Gastrocnemius medialis (tissue), 4 donors: ENCODE measurements around the gene SLC13A5.

ENCODE experiments used
- POLR2A ChIP-seq, 2 donors: fragments of 450-650 bp; IDR thresholded peaks; one replicate each; pipeline ENCODE4 v1.6.1; 2017; ENCODE audit warnings: antibody characterized with exemption in 2 of 2, mild to moderate bottlenecking in 2 of 2, moderate library complexity in 2 of 2
- TF ChIP-seq, protein P1 (sequence below), 5 experiments: fragments of 450-650 bp in 3 of 5; fragments of 200-600 bp in 2 of 5; sonication (generic) in 2 of 5; IDR thresholded peaks in 4 of 5; conservative IDR thresholded peaks in 1 of 5; 1 replicate in 4 of 5; 2 replicates in 1 of 5; pipeline ENCODE4 v1.5.1; 2016 to 2019; ENCODE audit warnings: antibody characterized with exemption in 5 of 5, mild to moderate bottlenecking in 3 of 5, moderate library complexity in 3 of 5

DNA sequence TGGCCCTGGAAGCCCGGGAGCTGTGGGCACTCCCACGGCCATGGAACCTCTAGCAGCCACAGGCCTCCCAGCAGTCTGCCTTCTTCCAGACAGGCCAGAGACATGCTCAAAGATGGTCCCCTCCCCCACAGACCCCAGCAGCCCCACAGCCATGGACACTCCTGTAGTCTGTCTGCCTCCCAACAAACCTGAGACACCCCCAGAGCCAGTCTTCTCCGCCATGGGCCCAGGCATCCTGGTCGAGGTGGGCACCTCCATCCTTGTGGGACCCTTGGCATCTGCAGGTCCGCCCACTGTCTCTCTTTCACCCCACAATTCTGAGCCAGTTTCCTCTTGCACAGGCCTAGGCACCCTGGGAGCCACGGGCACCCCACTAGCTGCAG lies 75.7 kb downstream of the SLC13A5 start:
- TF ChIP-seq, protein P1, sequence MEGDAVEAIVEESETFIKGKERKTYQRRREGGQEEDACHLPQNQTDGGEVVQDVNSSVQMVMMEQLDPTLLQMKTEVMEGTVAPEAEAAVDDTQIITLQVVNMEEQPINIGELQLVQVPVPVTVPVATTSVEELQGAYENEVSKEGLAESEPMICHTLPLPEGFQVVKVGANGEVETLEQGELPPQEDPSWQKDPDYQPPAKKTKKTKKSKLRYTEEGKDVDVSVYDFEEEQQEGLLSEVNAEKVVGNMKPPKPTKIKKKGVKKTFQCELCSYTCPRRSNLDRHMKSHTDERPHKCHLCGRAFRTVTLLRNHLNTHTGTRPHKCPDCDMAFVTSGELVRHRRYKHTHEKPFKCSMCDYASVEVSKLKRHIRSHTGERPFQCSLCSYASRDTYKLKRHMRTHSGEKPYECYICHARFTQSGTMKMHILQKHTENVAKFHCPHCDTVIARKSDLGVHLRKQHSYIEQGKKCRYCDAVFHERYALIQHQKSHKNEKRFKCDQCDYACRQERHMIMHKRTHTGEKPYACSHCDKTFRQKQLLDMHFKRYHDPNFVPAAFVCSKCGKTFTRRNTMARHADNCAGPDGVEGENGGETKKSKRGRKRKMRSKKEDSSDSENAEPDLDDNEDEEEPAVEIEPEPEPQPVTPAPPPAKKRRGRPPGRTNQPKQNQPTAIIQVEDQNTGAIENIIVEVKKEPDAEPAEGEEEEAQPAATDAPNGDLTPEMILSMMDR (IDR thresholded peaks at IDR 0.05 in 4 of 5, conservative IDR thresholded peaks at IDR 0.05 in 1 of 5): no peak
- TF ChIP-seq POLR2A (IDR thresholded peaks at IDR 0.05): no peak
